Panc1 (cell line): ENCODE results near the gene POLR3GL. TPM values are rescaled to one million over a fixed set of nuclear protein-coding genes. Genes with fewer than 3 reads are reported as not detected.

Source experiments
- ATAC-seq: fragments of 200-7000 bp; cut with Tn5 transposase; 2 replicates; pipeline ENCODE4 v1.9.1; 2020; ENCODE audit warnings: mild to moderate bottlenecking, moderate library complexity
- BruUV-seq: library from RNA; stranded (reverse); fragments of 400-500 nt; replicated peaks from 2 replicates; lab custom pipeline; 2021; lab: Mats Ljungman, UMichigan
- CTCF ChIA-PET: fragments of 300-600 bp; sonication (Branson Sonifier 250); formaldehyde crosslinking; loops from one replicate; lab custom pipeline; 2022; ENCODE audit warnings: antibody characterized with exemption; lab: Charles Lee
- POLR2A ChIA-PET: fragments of 300-600 bp; sonication (Branson Sonifier 250); formaldehyde crosslinking; loops from one replicate; lab custom pipeline; 2022; ENCODE audit warnings: antibody characterized with exemption; lab: Charles Lee
- DNase-seq: peaks from one replicate; pipeline ENCODE4 v3.0.0-alpha.2; 2010; ENCODE audit warnings: low read depth, low spot score
- H3K27ac ChIP-seq: 2 replicates; pipeline ENCODE4 v1.5.1; 2011; ENCODE audit warnings: mild to moderate bottlenecking, low read length, inconsistent platforms
- H3K27me3 ChIP-seq: fragments of 200-500 bp; sonication (Bioruptor generic); 2 replicates; pipeline ENCODE4 v1.6.0; 2014; ENCODE audit warnings: low read length, inconsistent platforms; ENCODE audit not compliant: control insufficient read depth, insufficient read depth
- H3K36me3 ChIP-seq: fragments of 200-500 bp; sonication (Bioruptor generic); 2 replicates; pipeline ENCODE4 v1.5.1; 2014; ENCODE audit warnings: inconsistent platforms, mild to moderate bottlenecking, low read length, moderate library complexity; ENCODE audit not compliant: control insufficient read depth, insufficient read depth
- H3K4me1 ChIP-seq: 2 replicates; pipeline ENCODE4 v1.5.1; 2011; ENCODE audit warnings: inconsistent platforms, mild to moderate bottlenecking, low read length, moderate library complexity; ENCODE audit not compliant: control insufficient read depth, insufficient read depth
- H3K4me3 ChIP-seq, 2 experiments: 2 replicates each; pipeline ENCODE4 v1.5.1; 2011 to 2012; ENCODE audit warnings: low read depth in 2 of 2, low read length in 2 of 2, mild to moderate bottlenecking in 2 of 2, inconsistent platforms in 1 of 2, moderate library complexity in 1 of 2
- H3K9me3 ChIP-seq: fragments of 200-500 bp; sonication (Bioruptor generic); 2 replicates; pipeline ENCODE4 v1.5.1; 2014; ENCODE audit warnings: low read depth, mild to moderate bottlenecking, inconsistent platforms, low read length, moderate library complexity; ENCODE audit not compliant: control insufficient read depth, insufficient read depth
- CTCF ChIP-seq: fragments of 450-650 bp; IDR thresholded peaks from 2 replicates; pipeline ENCODE4 v1.5.1; 2017; ENCODE audit warnings: mild to moderate bottlenecking
- POLR2AphosphoS5 ChIP-seq: IDR thresholded peaks from 2 replicates; pipeline ENCODE4 v1.6.1; 2012; ENCODE audit warnings: mild to moderate bottlenecking, low read depth, low read length, moderate library complexity
- REST ChIP-seq, 2 experiments: IDR thresholded peaks; 2 replicates each; pipeline ENCODE4 v1.6.1; 2011 to 2012; ENCODE audit warnings: low read depth in 2 of 2, control low read depth in 1 of 2, low read length in 1 of 2, mild to moderate bottlenecking in 1 of 2, moderate library complexity in 1 of 2; ENCODE audit not compliant: insufficient read depth in 1 of 2
- SIN3A ChIP-seq: IDR thresholded peaks from 2 replicates; pipeline ENCODE4 v1.6.1; 2012; ENCODE audit warnings: low read depth, mild to moderate bottlenecking, low read length, moderate library complexity, borderline replicate concordance; ENCODE audit not compliant: insufficient read depth
- TCF7L2 ChIP-seq: IDR thresholded peaks from 2 replicates; pipeline ENCODE4 v1.6.1; 2011; ENCODE audit warnings: mild to moderate bottlenecking, low read depth, low read length, inconsistent platforms
- in situ Hi-C: cut with HindIII; loops from 2 replicates; pipeline ENCODE4 v1.10.0; 2016; ENCODE audit warnings: low sequenced_read_pairs, low pct_unique_long_range_greater_than_20kb
- intact Hi-C: fragments of 100-400 bp; cut with micrococcal nuclease; formaldehyde crosslinking; loops from one replicate; pipeline ENCODE4 v1.10.0; 2022; ENCODE audit not compliant: unreplicated experiment
- total RNA-seq: library from RNA; stranded (reverse); gene quantifications from one replicate; pipeline ENCODE4 v1.2.1, GENCODE V29; 2021; ENCODE audit not compliant: unreplicated experiment

POLR3GL gene
- total RNA-seq, 1 experiment from 2014 or later: 14.9 TPM

GRCh38 chr1:145972580-145972979 is 8.1 kb downstream of the POLR3GL start:
- no peaks in the 10 kb centered on the region for H3K27me3 ChIP-seq
- ATAC-seq (no peak), DNase-seq (no peak)
- CTCF ChIA-PET: no interaction called here
- no peaks in the 10 kb centered on the region for H3K36me3 ChIP-seq
- H3K4me1 ChIP-seq: 0 out of 2 replicates have a peak, but pooled peaks cover 4% of the 10 kb centered on the region
- BruUV-seq: no TSS peak
- H3K27ac ChIP-seq: no peak overlapping the region
- POLR2A ChIA-PET: no interaction called here
- in situ Hi-C loops (no loop called here), intact Hi-C loops (no loop called here)
- H3K9me3 ChIP-seq: peaks cover 1% of the 10 kb centered on the region; the same call in 1 of the 2 replicates
- TF ChIP-seq CTCF (no peak), POLR2AphosphoS5 (no peak), TCF7L2 (no peak), REST (IDR thresholded peaks at IDR 0.05; ENCODE audit: insufficient read depth in 1 of 2, low read depth in 2 of 2, low read length in 1 of 2) (no peak), SIN3A (no peak)
- H3K4me3 ChIP-seq: no peak overlapping the region

GRCh38 chr1:145974721-145975120 is 10.2 kb downstream of the POLR3GL start:
- Histone ChIP-seq H3K36me3 (no peaks in the 10 kb centered on the region), H3K9me3 (no peaks in the 10 kb centered on the region), H3K4me3 (no peak overlapping the region), H3K27me3 (no peaks in the 10 kb centered on the region), H3K27ac (no peak overlapping the region), H3K4me1 (0 out of 2 replicates have a peak, but pooled peaks cover 4% of the 10 kb centered on the region)
- in situ Hi-C loops: no loop called here
- intact Hi-C loops: loop anchor here (5.0 kb wide), 1 partner anchor 38 kb away; no protein-coding TSS in a partner anchor
- DNase-seq (no peak), ATAC-seq (no peak)
- POLR2A ChIA-PET: no interaction called here
- BruUV-seq: no TSS peak
- CTCF ChIA-PET: no interaction called here
- TF ChIP-seq POLR2AphosphoS5: no peak
- TF ChIP-seq TCF7L2: no peak
- TF ChIP-seq REST (IDR thresholded peaks at IDR 0.05; ENCODE audit: insufficient read depth in 1 of 2, low read depth in 2 of 2, low read length in 1 of 2): no peak
- no peak for TF ChIP-seq SIN3A
- TF ChIP-seq CTCF: no peak
